DMS79 treated with DMSO at 0.1 percent for 48 hours (cell line): Measurements from ENCODE around the gene ITPK1.

Experiments
- DNase-seq: peaks from one replicate; lab custom pipeline; 2025; lab: John Stamatoyannopoulos, UW

Gene ITPK1

GRCh38 chr14:92890830-92891588 lies 224.7 kb downstream of the ITPK1 start:
- DNase-seq = peak; percentile 79

GRCh38 chr14:92888896-92889295 lies 226.8 kb downstream of the ITPK1 start:
- DNase-seq = no peak

- DNase-seq = no peak
Measured at GRCh38 chr14:92887157-92887556, 228.6 kb downstream of the ITPK1 start.
